GM12891 (cell line): ENCODE results near the gene SLC9C1.

ENCODE experiments used
- PAX5 ChIP-seq: IDR thresholded peaks from 2 replicates; pipeline ENCODE4 v1.6.1; 2011; ENCODE audit warnings: low read length, moderate library complexity, mild to moderate bottlenecking; ENCODE audit not compliant: insufficient read depth, severe bottlenecking
- POLR2A ChIP-seq: IDR thresholded peaks from 2 replicates; pipeline ENCODE4 v1.6.1; 2011; ENCODE audit warnings: low read depth, low read length, control low read depth
- POLR2AphosphoS5 ChIP-seq: IDR thresholded peaks from 2 replicates; pipeline ENCODE4 v1.6.1; 2011; ENCODE audit warnings: low read depth, low read length, control low read depth
- POU2F2 ChIP-seq: IDR thresholded peaks from 2 replicates; pipeline ENCODE4 v1.6.1; 2011; ENCODE audit warnings: low read depth, mild to moderate bottlenecking, control low read depth, low read length, moderate library complexity
- SPI1 ChIP-seq: IDR thresholded peaks from 2 replicates; pipeline ENCODE4 v1.6.1; 2011; ENCODE audit warnings: low read depth, low read length, control low read depth
- TAF1 ChIP-seq: IDR thresholded peaks from 2 replicates; pipeline ENCODE4 v1.6.1; 2011; ENCODE audit warnings: low read depth, low read length, control low read depth

GRCh38 chr3:112280266-112280665 is 13.8 kb downstream of the SLC9C1 start:
- TF ChIP-seq POLR2A, result no peak
- no peak for TF ChIP-seq POLR2AphosphoS5
- no peak for TF ChIP-seq TAF1
- TF ChIP-seq POU2F2, result no peak
- TF ChIP-seq SPI1, result no peak
- no peak for TF ChIP-seq PAX5
